Right lung (tissue), 5 donors: ENCODE measurements around the gene INTS6. TPM values are rescaled to one million over a fixed set of nuclear protein-coding genes. Genes with fewer than 3 reads are reported as not detected.

Experiments used
- DNase-seq, 2 donors: peaks; one replicate each; pipeline ENCODE4 v3.0.0-alpha.2; 2013
- polyA plus RNA-seq, 5 donors: library from polyadenylated mRNA; unstranded; fragments of 120-200 nt; gene quantifications; one replicate each; pipeline versions ENCODE4 v1.2.1 to v1.2.3, GENCODE V29; 2013; ENCODE audit warnings: inconsistent platforms in 1 of 5, low replicate concordance in 1 of 5; ENCODE audit not compliant: insufficient read length in 5 of 5, insufficient read depth in 1 of 5

The INTS6 gene
- polyA plus RNA-seq, 5 donors, result 31.1 to 51.6 (median 47.5) TPM

DNA sequence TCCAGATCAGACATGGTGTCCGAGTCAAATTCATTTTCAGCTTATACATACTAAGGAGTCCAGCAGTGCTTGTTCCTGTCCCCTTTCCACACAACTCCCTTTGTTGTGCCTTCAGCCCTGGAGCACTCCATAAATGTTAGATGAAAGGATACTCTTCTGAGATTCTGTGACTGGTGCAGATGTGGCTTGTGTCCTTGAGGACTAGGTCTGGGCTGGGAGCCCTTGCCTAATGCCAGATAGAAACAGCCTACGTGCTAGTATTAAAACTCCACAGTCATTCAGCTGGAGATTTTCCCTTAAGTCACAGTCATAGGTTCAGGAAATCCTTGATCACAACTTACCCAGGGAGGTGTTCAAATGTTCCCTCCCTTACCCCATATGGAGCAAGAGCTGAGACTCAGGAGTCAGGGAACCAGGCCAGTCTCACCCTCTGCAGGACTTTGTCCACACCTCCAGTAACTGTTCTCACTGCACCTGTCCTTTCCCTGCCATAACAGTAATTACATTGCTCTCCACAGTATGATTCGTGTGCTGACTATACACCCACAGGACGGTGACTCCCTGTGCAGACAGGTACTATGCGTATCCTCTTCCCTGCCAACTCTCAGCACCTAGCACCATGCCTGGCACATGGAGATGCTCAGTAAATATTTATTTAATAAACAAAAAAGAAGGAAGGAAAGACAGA is 128.9 kb downstream of the INTS6 start:
- DNase-seq, result no peak

DNA sequence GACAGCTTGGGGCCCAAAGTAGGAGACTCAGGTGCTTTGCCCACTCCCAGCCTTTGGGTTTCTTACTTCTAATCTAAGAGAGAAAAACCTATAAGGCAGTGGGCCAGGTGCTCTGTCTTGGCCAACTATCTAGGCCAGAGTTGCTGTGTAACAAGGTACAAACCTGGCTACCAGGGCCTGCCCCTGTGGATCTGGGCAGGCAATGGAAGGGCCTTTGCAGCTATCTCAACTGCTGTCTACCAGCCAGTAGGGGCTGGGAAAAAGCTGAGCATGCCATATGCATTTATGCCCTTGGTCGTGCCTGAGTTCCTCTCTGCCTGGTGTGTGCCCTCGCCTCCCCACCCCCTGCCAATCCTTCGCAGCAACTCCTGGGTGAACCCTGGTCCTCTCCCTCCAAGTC is 130.0 kb downstream of the INTS6 start:
- no peak for DNase-seq

DNA sequence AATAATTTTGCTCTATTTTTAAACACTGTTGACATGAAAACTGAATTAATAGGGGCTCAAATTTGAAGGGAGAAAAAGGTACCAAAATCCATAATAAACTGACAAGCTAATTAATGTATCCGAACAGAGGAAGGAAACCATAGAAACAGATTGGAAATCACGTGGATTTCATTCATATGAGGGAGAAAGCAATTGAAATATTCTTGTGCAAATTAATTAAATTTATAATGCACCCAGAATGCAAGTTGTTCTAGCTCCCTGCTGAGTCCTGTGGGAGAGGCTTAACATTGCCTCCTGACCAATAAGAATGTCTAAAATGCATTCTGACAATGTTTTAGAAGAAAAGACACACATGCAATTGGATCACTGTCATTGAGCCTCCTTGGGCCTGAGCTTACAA is 131.0 kb downstream of the INTS6 start:
- no peak for DNase-seq

DNA sequence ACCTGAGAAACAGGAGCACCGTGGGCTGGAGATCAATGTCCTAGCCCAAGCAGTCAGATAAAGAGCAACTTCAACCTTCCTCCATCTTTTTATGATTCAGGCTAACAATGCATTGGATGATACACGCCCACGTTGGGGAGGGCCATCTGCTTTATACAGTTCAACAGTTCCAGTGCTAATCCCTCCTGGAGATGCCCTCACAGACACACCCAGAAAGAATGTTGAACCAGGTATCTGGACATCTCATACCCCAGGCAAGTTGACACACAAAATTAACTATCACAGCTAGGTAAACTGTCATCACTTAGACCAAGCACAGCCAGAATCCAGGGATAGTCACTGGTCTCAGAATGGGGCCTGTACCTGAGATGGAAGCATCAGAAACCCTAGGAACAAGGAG is 134.0 kb downstream of the INTS6 start:
- DNase-seq, result no peak

DNA sequence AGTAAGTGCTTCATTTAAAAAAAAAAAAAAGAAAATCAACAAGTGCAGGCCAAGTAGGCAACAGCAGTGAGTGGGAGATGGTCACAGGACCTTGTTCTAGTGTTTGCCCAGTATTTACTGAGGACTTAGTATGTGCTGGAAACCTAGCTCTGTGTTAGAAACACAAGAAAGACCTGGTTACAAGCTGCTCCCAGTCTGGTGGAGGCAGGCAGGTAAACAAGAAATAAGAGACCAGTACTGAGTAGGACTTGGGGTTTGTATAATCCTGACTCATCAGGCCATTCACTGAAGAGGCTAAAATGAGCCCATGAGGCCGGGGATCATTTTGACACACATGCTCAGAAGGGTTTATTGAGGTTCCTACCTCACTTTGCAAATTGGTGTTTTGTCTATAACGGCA is 134.8 kb downstream of the INTS6 start:
- DNase-seq, result no peak

DNA sequence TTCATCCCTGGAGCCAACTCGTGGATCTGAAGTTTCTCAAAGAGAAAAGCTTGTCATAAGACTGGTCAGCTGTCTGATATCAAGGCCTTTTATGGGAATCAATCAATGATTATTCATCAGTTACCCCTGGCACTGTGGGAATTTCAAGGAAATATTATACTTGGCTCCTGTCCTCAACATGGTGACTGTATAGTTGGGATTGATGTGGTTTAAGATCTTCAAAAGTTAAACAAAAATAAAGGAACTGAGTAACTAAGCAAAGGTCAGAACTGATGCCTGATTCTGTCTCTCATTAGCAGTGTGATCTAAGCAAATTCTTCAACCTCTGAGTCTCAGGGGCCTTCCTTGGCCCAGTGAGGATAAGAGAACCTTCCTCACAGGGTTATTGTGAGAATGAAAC is 135.6 kb downstream of the INTS6 start:
- DNase-seq, result no peak

DNA sequence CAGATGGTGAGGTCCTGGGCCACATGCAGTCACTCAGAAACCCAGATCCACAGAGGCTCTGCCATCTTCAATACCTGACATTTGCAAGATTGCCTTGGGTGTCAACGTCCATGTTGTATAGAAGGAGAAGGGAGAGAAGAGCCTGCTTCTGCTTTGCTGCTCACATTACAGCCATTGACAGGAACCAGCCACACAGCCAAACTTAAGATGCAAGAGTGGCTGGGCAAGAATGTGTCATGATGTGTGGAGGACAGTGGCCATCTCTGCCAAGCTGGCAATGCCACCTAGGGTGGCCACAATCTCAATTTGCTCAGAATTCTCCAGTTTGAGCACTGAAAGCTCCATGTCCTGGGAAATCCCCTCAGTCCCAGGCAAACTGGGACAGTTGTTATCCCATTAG is 139.2 kb downstream of the INTS6 start:
- DNase-seq, result no peak

DNA sequence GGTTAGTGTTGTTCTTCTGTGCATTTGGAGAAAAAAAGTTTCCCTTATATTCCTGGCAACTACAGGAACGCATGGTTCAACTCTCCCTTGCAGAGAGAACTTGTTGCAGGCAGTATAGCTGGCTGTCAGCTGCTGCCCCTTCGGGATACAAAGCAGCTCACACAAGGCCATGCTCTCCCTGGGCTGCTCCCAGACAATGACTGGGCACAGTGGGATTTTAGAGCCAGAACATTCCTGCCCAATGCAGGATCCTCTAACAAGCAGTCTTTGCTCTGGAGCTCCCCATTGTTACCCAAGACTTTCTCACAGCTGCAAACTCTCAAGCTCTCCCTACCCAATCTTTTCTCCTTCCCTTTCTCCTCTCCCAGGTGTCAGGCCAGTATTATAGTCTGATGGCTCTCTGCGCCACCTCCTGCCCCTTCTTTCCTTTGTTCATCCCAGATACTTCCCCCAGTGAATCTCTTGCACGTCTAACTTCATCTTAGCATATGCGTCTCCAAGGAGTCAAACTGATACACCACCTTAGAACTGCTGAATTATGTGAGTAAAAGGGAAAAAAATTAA is 140.8 kb downstream of the INTS6 start:
- no peak for DNase-seq

Other genes with a start within 250 kb of the INTS6 start
- gene FAM124A, start 230.6 kb downstream of the INTS6 start, polyA plus RNA-seq, result 1 to 10 TPM; 5.1 to 7.4 (median 6.7) TPM
- 1 to 10 TPM in 1 of 5 donors, under 1 TPM in 4; 0.25 to 1.4 (median 0.65) TPM for gene SERPINE3, start 113.3 kb downstream of the INTS6 start, polyA plus RNA-seq
- gene WDFY2, start 131.4 kb upstream of the INTS6 start, polyA plus RNA-seq, result 10 to 100 TPM; 15.5 to 29.0 (median 24.8) TPM